ENCODE measurements around the gene POLN.

DNA sequence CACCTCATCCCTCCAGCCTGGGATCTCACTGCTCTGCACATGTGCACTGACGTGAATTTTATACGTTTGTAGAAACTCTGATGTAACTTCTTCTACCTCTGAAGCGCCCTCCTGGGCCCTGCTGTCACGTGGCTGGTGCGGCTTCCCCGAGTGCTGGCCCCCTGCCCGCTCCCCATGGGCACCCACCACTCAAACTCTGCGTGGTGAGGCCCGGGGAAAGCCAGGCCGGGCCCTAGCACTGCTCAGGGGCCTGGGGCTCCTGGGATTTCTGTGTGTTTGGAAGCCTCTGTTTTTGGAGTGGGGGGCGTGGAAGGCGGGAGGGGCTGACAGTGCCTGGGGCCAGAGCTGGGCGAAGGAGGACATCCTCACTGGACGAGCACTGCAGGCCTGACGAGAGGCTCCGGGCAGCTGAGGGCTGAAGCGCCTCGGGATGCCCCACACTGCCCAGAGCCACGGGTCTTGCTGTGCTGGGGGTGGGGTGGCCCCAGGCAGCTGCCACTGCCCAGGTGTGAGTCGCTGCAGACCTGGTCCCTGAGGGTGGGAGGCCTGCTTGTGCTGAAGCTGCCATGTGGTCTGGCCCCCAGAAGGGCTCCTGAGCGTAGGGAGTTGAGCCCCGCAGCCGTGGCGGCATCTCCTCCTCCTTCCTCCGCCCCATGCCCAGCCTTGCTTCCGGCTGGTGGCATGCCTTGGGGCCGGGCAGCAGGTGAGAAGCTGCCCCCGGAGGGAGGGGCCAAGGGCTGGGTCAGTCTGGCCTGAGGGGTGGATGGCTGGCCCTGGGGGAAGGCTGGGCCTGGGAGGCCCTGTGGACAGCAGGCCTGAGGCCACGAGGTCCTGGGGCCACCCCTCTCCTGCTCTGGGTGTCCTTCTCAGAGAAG lies 175.1 kb downstream of the POLN start:
- TF ChIP-seq SIN3A (IDR thresholded peaks at IDR 0.05; ENCODE audit: borderline replicate concordance, insufficient read depth, low read length) (no peak), POLR2AphosphoS5 (IDR thresholded peaks at IDR 0.05; ENCODE audit: low read depth, low read length) (no peak), TAF1 (IDR thresholded peaks at IDR 0.05; ENCODE audit: borderline replicate concordance, insufficient read depth, low read length) (no peak), FOXP2 (optimal IDR thresholded peaks at IDR 0.05; ENCODE audit: borderline replicate concordance, extremely low read depth, extremely low read length, insufficient read depth) (no peak)
- TF ChIP-seq, protein P1, sequence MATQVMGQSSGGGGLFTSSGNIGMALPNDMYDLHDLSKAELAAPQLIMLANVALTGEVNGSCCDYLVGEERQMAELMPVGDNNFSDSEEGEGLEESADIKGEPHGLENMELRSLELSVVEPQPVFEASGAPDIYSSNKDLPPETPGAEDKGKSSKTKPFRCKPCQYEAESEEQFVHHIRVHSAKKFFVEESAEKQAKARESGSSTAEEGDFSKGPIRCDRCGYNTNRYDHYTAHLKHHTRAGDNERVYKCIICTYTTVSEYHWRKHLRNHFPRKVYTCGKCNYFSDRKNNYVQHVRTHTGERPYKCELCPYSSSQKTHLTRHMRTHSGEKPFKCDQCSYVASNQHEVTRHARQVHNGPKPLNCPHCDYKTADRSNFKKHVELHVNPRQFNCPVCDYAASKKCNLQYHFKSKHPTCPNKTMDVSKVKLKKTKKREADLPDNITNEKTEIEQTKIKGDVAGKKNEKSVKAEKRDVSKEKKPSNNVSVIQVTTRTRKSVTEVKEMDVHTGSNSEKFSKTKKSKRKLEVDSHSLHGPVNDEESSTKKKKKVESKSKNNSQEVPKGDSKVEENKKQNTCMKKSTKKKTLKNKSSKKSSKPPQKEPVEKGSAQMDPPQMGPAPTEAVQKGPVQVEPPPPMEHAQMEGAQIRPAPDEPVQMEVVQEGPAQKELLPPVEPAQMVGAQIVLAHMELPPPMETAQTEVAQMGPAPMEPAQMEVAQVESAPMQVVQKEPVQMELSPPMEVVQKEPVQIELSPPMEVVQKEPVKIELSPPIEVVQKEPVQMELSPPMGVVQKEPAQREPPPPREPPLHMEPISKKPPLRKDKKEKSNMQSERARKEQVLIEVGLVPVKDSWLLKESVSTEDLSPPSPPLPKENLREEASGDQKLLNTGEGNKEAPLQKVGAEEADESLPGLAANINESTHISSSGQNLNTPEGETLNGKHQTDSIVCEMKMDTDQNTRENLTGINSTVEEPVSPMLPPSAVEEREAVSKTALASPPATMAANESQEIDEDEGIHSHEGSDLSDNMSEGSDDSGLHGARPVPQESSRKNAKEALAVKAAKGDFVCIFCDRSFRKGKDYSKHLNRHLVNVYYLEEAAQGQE (IDR thresholded peaks at IDR 0.05; ENCODE audit: insufficient read depth in 1 of 2, low read depth in 2 of 2, low read length in 2 of 2): no peak
